Tibial nerve (tissue), 3 donors: ENCODE data around the gene CNTN2.

Source experiments
- POLR2A ChIP-seq, 2 donors: fragments of 450-650 bp; IDR thresholded peaks; one replicate each; pipeline ENCODE4 v1.6.1; 2017; ENCODE audit warnings: antibody characterized with exemption in 2 of 2, mild to moderate bottlenecking in 2 of 2, moderate library complexity in 2 of 2
- TF ChIP-seq, protein P1 (sequence below), 5 experiments: fragments of 200-600 bp in 3 of 5; fragments of 450-650 bp in 2 of 5; sonication (generic) in 3 of 5; IDR thresholded peaks; one replicate each; pipeline ENCODE4 v1.5.1; 2016 to 2019; ENCODE audit warnings: antibody characterized with exemption in 5 of 5, mild to moderate bottlenecking in 3 of 5, moderate library complexity in 2 of 5

GRCh38 chr1:205076245-205076761 lies 33.3 kb downstream of the CNTN2 start:
- TF ChIP-seq, protein P1, sequence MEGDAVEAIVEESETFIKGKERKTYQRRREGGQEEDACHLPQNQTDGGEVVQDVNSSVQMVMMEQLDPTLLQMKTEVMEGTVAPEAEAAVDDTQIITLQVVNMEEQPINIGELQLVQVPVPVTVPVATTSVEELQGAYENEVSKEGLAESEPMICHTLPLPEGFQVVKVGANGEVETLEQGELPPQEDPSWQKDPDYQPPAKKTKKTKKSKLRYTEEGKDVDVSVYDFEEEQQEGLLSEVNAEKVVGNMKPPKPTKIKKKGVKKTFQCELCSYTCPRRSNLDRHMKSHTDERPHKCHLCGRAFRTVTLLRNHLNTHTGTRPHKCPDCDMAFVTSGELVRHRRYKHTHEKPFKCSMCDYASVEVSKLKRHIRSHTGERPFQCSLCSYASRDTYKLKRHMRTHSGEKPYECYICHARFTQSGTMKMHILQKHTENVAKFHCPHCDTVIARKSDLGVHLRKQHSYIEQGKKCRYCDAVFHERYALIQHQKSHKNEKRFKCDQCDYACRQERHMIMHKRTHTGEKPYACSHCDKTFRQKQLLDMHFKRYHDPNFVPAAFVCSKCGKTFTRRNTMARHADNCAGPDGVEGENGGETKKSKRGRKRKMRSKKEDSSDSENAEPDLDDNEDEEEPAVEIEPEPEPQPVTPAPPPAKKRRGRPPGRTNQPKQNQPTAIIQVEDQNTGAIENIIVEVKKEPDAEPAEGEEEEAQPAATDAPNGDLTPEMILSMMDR (IDR thresholded peaks at IDR 0.05): no peak
- no peak for TF ChIP-seq POLR2A (IDR thresholded peaks at IDR 0.05)
